Measurements from ENCODE around the gene GNAQ.

GNAQ gene

DNA sequence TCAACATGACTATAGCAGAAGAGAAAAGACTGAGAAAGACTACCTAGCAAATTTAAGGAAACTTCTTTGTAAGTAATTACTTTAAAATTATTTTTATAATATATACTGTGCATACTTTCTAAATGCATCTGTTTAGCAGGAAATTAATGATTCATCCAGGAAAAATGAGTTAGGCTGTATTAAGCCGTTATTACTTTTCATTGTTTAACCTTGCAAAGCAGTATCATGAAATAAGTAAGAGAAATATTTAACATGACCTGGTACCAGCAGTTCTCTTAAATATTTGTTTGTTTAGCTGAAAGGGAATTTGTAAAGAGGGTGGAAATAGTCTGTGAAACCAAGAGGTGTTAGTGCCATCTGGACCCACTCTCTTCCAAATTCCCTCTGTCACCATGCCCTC, 175.0 kb downstream of the GNAQ start:
- H2BK120ac ChIP-seq (ENCODE audit: low read depth, low read length) = no peak overlapping the region

DNA sequence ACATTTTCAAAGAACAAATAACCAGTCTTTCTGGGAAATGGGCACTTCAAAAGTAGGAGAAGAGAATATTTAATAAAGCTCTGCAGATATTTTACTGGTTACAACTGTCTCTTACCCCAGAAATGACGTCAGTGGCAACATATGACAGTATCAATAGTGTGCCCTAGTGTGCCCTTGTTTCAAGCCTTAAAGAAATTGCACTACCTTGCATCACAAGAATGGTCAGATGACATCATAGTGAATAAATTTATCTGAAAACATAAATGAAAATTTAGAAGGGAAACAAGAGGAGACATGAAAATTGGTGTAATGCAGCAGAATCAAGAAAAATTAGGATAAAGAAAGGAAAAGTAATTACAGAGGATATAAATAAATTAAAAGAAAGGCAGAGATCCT, 176.7 kb downstream of the GNAQ start:
- H3K4me3 ChIP-seq (ENCODE audit: insufficient read depth in 1 of 2, low read depth in 1 of 2, low read length in 2 of 2) = no peak overlapping the region
- H2AFZ ChIP-seq (ENCODE audit: low read depth, low read length) = no peak overlapping the region
- H3K4me2 ChIP-seq (ENCODE audit: low read length, poor library complexity, severe bottlenecking) = no peak overlapping the region
- H4K91ac ChIP-seq (ENCODE audit: low read length) = no peak overlapping the region
- H3K4me1 ChIP-seq (ENCODE audit: control insufficient read depth, insufficient read depth, low read depth, low read length) = peaks cover 3% of the 10 kb centered on the region
- no peak overlapping the region for H3K23ac ChIP-seq (ENCODE audit: low read length in 2 of 2)
- no peaks in the 10 kb centered on the region for H3K27me3 ChIP-seq (ENCODE audit: control insufficient read depth in 1 of 2, insufficient read depth in 1 of 2, low read length in 2 of 2)
- H3K9me3 ChIP-seq (ENCODE audit: control insufficient read depth, low read length) = no peaks in the 10 kb centered on the region
- 100% methylated on average over 1 of the region's 1 CpG for WGBS
- peaks cover 31% of the 10 kb centered on the region for H3K79me1 ChIP-seq (replicated peaks; ENCODE audit: low read length, poor library complexity, severe bottlenecking)
- H3K18ac ChIP-seq (ENCODE audit: low read depth in 1 of 2, low read length in 2 of 2) = no peak overlapping the region
- no peak for DNase-seq
- no peak overlapping the region for H2BK120ac ChIP-seq (ENCODE audit: low read depth, low read length)
- no peak overlapping the region for H2BK15ac ChIP-seq (ENCODE audit: low read depth, poor library complexity, severe bottlenecking)
- no peak overlapping the region for H2BK5ac ChIP-seq (ENCODE audit: low read depth, low read length, poor library complexity, severe bottlenecking)
- no peak overlapping the region for H3K14ac ChIP-seq (ENCODE audit: low read length in 2 of 2)
- peaks cover 0 to 3% of the 10 kb centered on the region in 2 experiments for H3K36me3 ChIP-seq (ENCODE audit: control insufficient read depth in 1 of 2, insufficient read depth in 2 of 2, low read depth in 1 of 2, low read length in 2 of 2)
- H2AK5ac ChIP-seq (ENCODE audit: low read length, severe bottlenecking) = no peak overlapping the region
- no peak overlapping the region for H2BK12ac ChIP-seq (ENCODE audit: low read length in 2 of 2)
- no peak overlapping the region for H3K4ac ChIP-seq (ENCODE audit: low read depth in 1 of 2, low read length in 2 of 2)
- no peak overlapping the region for H3K9ac ChIP-seq (ENCODE audit: low read length)
- no peak overlapping the region for H4K8ac ChIP-seq (ENCODE audit: low read length)
- H3K27ac ChIP-seq (ENCODE audit: low read length, poor library complexity, severe bottlenecking) = no peak overlapping the region

More for the DNA sequence above, 175.0 kb downstream of the GNAQ start:
- Histone ChIP-seq H3K27ac (ENCODE audit: low read length, poor library complexity, severe bottlenecking) (no peak overlapping the region), H3K14ac (ENCODE audit: low read length in 2 of 2) (no peak overlapping the region), H4K91ac (ENCODE audit: low read length) (no peak overlapping the region), H3K9ac (ENCODE audit: low read length) (no peak overlapping the region), H3K4ac (ENCODE audit: low read depth in 1 of 2, low read length in 2 of 2) (peak overlapping the region in 1 of 2 experiments; percentile 31), H3K23ac (ENCODE audit: low read length in 2 of 2) (no peak overlapping the region), H3K4me3 (ENCODE audit: insufficient read depth in 1 of 2, low read depth in 1 of 2, low read length in 2 of 2) (no peak overlapping the region), H3K4me2 (ENCODE audit: low read length, poor library complexity, severe bottlenecking) (no peak overlapping the region), H3K36me3 (ENCODE audit: control insufficient read depth in 1 of 2, insufficient read depth in 2 of 2, low read depth in 1 of 2, low read length in 2 of 2) (no peaks in the 10 kb centered on the region), H2BK12ac (ENCODE audit: low read length in 2 of 2) (peak overlapping the region; percentile 21 to 73), H3K79me1 (replicated peaks; ENCODE audit: low read length, poor library complexity, severe bottlenecking) (peaks cover 28% of the 10 kb centered on the region), H3K18ac (ENCODE audit: low read depth in 1 of 2, low read length in 2 of 2) (peak overlapping the region; percentile 28 to 75), H2BK15ac (ENCODE audit: low read depth, poor library complexity, severe bottlenecking) (no peak overlapping the region), H2BK5ac (ENCODE audit: low read depth, low read length, poor library complexity, severe bottlenecking) (no peak overlapping the region), H2AFZ (ENCODE audit: low read depth, low read length) (no peak overlapping the region), H3K4me1 (ENCODE audit: control insufficient read depth, insufficient read depth, low read depth, low read length) (peaks cover 5% of the 10 kb centered on the region), H3K9me3 (ENCODE audit: control insufficient read depth, low read length) (no peaks in the 10 kb centered on the region), H2AK5ac (ENCODE audit: low read length, severe bottlenecking) (peak overlapping the region; percentile 16), H4K8ac (ENCODE audit: low read length) (peak overlapping the region; percentile 49), H3K27me3 (ENCODE audit: control insufficient read depth in 1 of 2, insufficient read depth in 1 of 2, low read length in 2 of 2) (no peaks in the 10 kb centered on the region)
- no peak for DNase-seq
- no CpG with 5 or more reads among the region's 1 CpG for WGBS

DNA sequence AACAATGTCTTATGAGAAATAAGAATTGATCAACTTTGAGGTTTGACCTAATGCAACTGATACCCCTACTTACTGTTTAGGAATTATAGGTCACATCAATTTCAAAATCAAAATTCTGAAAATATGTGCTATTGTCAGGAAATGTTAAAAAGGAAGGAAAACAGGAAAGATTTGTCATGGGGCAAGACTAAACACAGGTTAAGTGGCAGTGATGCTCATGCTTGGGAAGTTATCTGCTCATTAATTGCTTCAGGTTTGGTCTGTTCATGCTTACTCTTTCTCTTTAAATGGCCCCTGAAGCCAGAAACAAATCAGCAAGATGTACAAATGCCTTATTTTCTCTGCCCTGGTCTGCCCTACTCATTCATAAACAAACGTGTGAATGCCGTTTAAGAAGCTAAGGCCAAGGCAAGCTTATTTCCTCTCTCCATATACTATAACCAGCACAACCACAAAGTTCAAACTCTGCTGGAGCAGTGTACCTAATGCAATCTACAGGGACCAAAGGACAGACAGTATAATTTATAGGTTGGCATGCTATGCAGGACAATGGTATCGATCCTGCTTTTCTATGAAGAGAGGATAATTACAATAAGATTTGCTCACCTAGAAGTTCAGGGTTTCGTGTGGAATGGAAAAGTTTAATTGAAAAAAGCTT, 177.2 kb downstream of the GNAQ start:
- Histone ChIP-seq H3K23ac (ENCODE audit: low read length in 2 of 2) (no peak overlapping the region), H4K91ac (ENCODE audit: low read length) (no peak overlapping the region), H3K36me3 (ENCODE audit: control insufficient read depth in 1 of 2, insufficient read depth in 2 of 2, low read depth in 1 of 2, low read length in 2 of 2) (peaks cover 0 to 3% of the 10 kb centered on the region in 2 experiments), H3K27ac (ENCODE audit: low read length, poor library complexity, severe bottlenecking) (no peak overlapping the region), H3K14ac (ENCODE audit: low read length in 2 of 2) (no peak overlapping the region), H3K9me3 (ENCODE audit: control insufficient read depth, low read length) (no peaks in the 10 kb centered on the region), H3K4me2 (ENCODE audit: low read length, poor library complexity, severe bottlenecking) (no peak overlapping the region), H3K4me3 (ENCODE audit: insufficient read depth in 1 of 2, low read depth in 1 of 2, low read length in 2 of 2) (no peak overlapping the region), H2BK5ac (ENCODE audit: low read depth, low read length, poor library complexity, severe bottlenecking) (no peak overlapping the region), H2BK120ac (ENCODE audit: low read depth, low read length) (no peak overlapping the region), H2BK12ac (ENCODE audit: low read length in 2 of 2) (no peak overlapping the region), H3K4me1 (ENCODE audit: control insufficient read depth, insufficient read depth, low read depth, low read length) (peaks cover 3% of the 10 kb centered on the region), H3K4ac (ENCODE audit: low read depth in 1 of 2, low read length in 2 of 2) (no peak overlapping the region), H2AFZ (ENCODE audit: low read depth, low read length) (no peak overlapping the region), H2AK5ac (ENCODE audit: low read length, severe bottlenecking) (no peak overlapping the region), H3K9ac (ENCODE audit: low read length) (no peak overlapping the region), H4K8ac (ENCODE audit: low read length) (no peak overlapping the region), H3K79me1 (replicated peaks; ENCODE audit: low read length, poor library complexity, severe bottlenecking) (peaks cover 32% of the 10 kb centered on the region), H3K18ac (ENCODE audit: low read depth in 1 of 2, low read length in 2 of 2) (no peak overlapping the region), H2BK15ac (ENCODE audit: low read depth, poor library complexity, severe bottlenecking) (no peak overlapping the region), H3K27me3 (ENCODE audit: control insufficient read depth in 1 of 2, insufficient read depth in 1 of 2, low read length in 2 of 2) (no peaks in the 10 kb centered on the region)
- no peak for DNase-seq
- WGBS = 9% methylated on average over 2 of the region's 4 CpGs

DNA sequence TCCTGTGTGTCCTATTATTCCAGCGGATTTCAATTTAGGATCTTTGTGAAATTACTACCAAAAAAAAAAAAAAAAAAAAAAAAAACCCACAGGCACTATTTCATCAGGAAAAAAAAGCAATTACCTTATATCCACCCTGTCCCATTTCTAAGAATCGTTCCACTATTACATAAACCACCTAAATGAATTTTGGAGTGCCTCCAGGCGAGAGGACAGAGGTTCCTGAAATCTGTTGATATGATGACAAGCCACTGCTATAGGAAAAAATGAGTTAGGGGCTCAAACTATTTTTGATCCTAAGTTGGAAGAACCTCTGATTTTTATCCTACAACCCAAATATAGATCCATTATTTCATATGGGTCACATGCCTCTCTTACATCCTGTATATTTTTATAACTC, 177.9 kb downstream of the GNAQ start:
- Histone ChIP-seq H3K27ac (ENCODE audit: low read length, poor library complexity, severe bottlenecking) (no peak overlapping the region), H3K79me1 (replicated peaks; ENCODE audit: low read length, poor library complexity, severe bottlenecking) (peaks cover 29% of the 10 kb centered on the region), H3K27me3 (ENCODE audit: control insufficient read depth in 1 of 2, insufficient read depth in 1 of 2, low read length in 2 of 2) (no peaks in the 10 kb centered on the region), H2BK5ac (ENCODE audit: low read depth, low read length, poor library complexity, severe bottlenecking) (no peak overlapping the region), H4K8ac (ENCODE audit: low read length) (no peak overlapping the region), H3K23ac (ENCODE audit: low read length in 2 of 2) (no peak overlapping the region), H2BK12ac (ENCODE audit: low read length in 2 of 2) (no peak overlapping the region), H3K4ac (ENCODE audit: low read depth in 1 of 2, low read length in 2 of 2) (no peak overlapping the region), H3K4me2 (ENCODE audit: low read length, poor library complexity, severe bottlenecking) (no peak overlapping the region), H3K4me1 (ENCODE audit: control insufficient read depth, insufficient read depth, low read depth, low read length) (peaks cover 3% of the 10 kb centered on the region), H2BK15ac (ENCODE audit: low read depth, poor library complexity, severe bottlenecking) (no peak overlapping the region), H3K14ac (ENCODE audit: low read length in 2 of 2) (no peak overlapping the region), H3K36me3 (ENCODE audit: control insufficient read depth in 1 of 2, insufficient read depth in 2 of 2, low read depth in 1 of 2, low read length in 2 of 2) (peaks cover 0 to 3% of the 10 kb centered on the region in 2 experiments), H2AK5ac (ENCODE audit: low read length, severe bottlenecking) (no peak overlapping the region), H3K9me3 (ENCODE audit: control insufficient read depth, low read length) (no peaks in the 10 kb centered on the region), H3K4me3 (ENCODE audit: insufficient read depth in 1 of 2, low read depth in 1 of 2, low read length in 2 of 2) (no peak overlapping the region), H4K91ac (ENCODE audit: low read length) (no peak overlapping the region), H3K18ac (ENCODE audit: low read depth in 1 of 2, low read length in 2 of 2) (no peak overlapping the region), H3K9ac (ENCODE audit: low read length) (no peak overlapping the region), H2AFZ (ENCODE audit: low read depth, low read length) (no peak overlapping the region), H2BK120ac (ENCODE audit: low read depth, low read length) (no peak overlapping the region)
- no peak for DNase-seq
- WGBS = 100% methylated on average over 3 of the region's 3 CpGs
